HepG2 (cell line): ENCODE measurements around the gene PDE4C. TPM values are rescaled to one million over a fixed set of nuclear protein-coding genes. Genes with fewer than 3 reads are reported as not detected.
A peak's percentile ranks its signal among the peaks of the same experiment; 100 is the strongest.

ENCODE experiments used
- ATAC-seq: fragments of 200-7000 bp; cut with Tn5 transposase; 3 replicates; pipeline ENCODE4 v1.9.1; 2020; ENCODE audit warnings: mild to moderate bottlenecking, moderate library complexity
- BruUV-seq: library from RNA; stranded (reverse); fragments of 400-500 nt; replicated peaks from 2 replicates; lab custom pipeline; 2021; lab: Mats Ljungman, UMichigan
- CTCF ChIA-PET: fragments of 300-600 bp; formaldehyde crosslinking; extraction: SDS; loops from one replicate; lab custom pipeline; 2021; ENCODE audit warnings: low total read pairs, inconsistent platforms, low intra/inter-chr PET ratio; lab: Yijun Ruan, JAX
- POLR2A ChIA-PET: fragments of 350-600 bp; sonication (Branson Sonifier 250); formaldehyde crosslinking; loops from one replicate; lab custom pipeline; 2020; ENCODE audit warnings: antibody characterized with exemption, inconsistent platforms; lab: Yijun Ruan, JAX
- DNase-seq: peaks from one replicate; pipeline ENCODE4 v3.0.0-alpha.2; 2015; ENCODE audit warnings: low spot score
- FAIRE-seq: peaks from 3 replicates; lab custom pipeline; 2011; peaks lifted over from hg19 to GRCh38; lab: Jason Lieb, UNC
- H2AFZ ChIP-seq: one replicate; pipeline ENCODE4 v1.6.1; 2011; ENCODE audit warnings: low read length, inconsistent platforms
- H3K27ac ChIP-seq: fragments of 300-600 bp; 3 replicates; pipeline ENCODE4 v1.8.0; 2011; ENCODE audit warnings: mixed run types, mild to moderate bottlenecking, mixed read lengths, low read length, inconsistent platforms; ENCODE audit not compliant: insufficient read depth; ENCODE audit errors: extremely low read length
- H3K27me3 ChIP-seq, 2 experiments: fragments of 200-600 bp in 1 of 2; 2 replicates in 1 of 2; 3 replicates in 1 of 2; pipeline versions ENCODE4 v1.6.0 to v1.8.0; 2011; ENCODE audit warnings: low read length in 2 of 2, mild to moderate bottlenecking in 2 of 2, moderate library complexity in 2 of 2, inconsistent platforms in 1 of 2; ENCODE audit not compliant: insufficient read depth in 2 of 2, control insufficient read depth in 1 of 2
- H3K36me3 ChIP-seq, 2 experiments: fragments of 200-600 bp in 1 of 2; replicated peaks in 1 of 2; 2 replicates in 1 of 2; 3 replicates in 1 of 2; pipeline versions ENCODE4 v1.5.1 to v1.8.0; 2011; ENCODE audit warnings: low read length in 2 of 2, inconsistent platforms in 1 of 2; ENCODE audit not compliant: insufficient read depth in 2 of 2, control insufficient read depth in 1 of 2
- H3K4me1 ChIP-seq: 2 replicates; pipeline ENCODE4 v1.5.1; 2012; ENCODE audit warnings: low read length, inconsistent platforms; ENCODE audit not compliant: insufficient read depth
- H3K4me2 ChIP-seq: 2 replicates; pipeline ENCODE4 v1.6.0; 2011; ENCODE audit warnings: low read depth, low read length, inconsistent platforms
- H3K4me3 ChIP-seq, 3 experiments: fragments of 200-600 bp in 1 of 3; sonication (generic), shearing (Covaris generic) in 1 of 3; replicated peaks in 1 of 3; 2 replicates each; pipeline ENCODE4 v1.5.1; 2011 to 2016; ENCODE audit warnings: low read length in 3 of 3, inconsistent platforms in 2 of 3, low read depth in 2 of 3, mild to moderate bottlenecking in 2 of 3, control low read depth in 1 of 3, mixed read lengths in 1 of 3; ENCODE audit not compliant: insufficient read depth in 1 of 3
- H3K79me2 ChIP-seq: one replicate; pipeline ENCODE4 v1.6.1; 2011; ENCODE audit warnings: low read length, inconsistent platforms; ENCODE audit not compliant: insufficient read depth
- H3K9ac ChIP-seq: 2 replicates; pipeline ENCODE4 v1.6.0; 2011; ENCODE audit warnings: mild to moderate bottlenecking, low read depth, low read length, inconsistent platforms; ENCODE audit not compliant: insufficient read depth
- H3K9me3 ChIP-seq: 2 replicates; pipeline ENCODE4 v1.5.1; 2012; ENCODE audit warnings: mild to moderate bottlenecking, low read length
- H4K20me1 ChIP-seq: 2 replicates; pipeline ENCODE4 v1.6.0; 2011; ENCODE audit warnings: inconsistent platforms, mild to moderate bottlenecking, low read length, moderate library complexity; ENCODE audit not compliant: insufficient read depth
- ELF3 ChIP-seq: IDR thresholded peaks from 2 replicates; pipeline ENCODE4 v1.6.1; 2016; ENCODE audit warnings: missing genetic modification reagents, missing compliant biosample characterization
- KDM1A ChIP-seq: IDR thresholded peaks from 2 replicates; pipeline ENCODE4 v1.6.1; 2016; ENCODE audit warnings: missing compliant biosample characterization
- NKX3-1 ChIP-seq: sonication (generic); formaldehyde crosslinking; IDR thresholded peaks from 2 replicates; pipeline ENCODE4 v1.5.0; 2020; ENCODE audit warnings: missing genetic modification reagents
- PPARG ChIP-seq: conservative IDR thresholded peaks from 2 replicates; pipeline ENCODE4 v1.6.1; 2016; ENCODE audit warnings: missing biosample characterization, missing genetic modification reagents
- RFX1 ChIP-seq: fragments of 450-650 bp; IDR thresholded peaks from 2 replicates; pipeline ENCODE4 v1.6.1; 2017
- ZFP36 ChIP-seq: fragments of 150-350 bp; IDR thresholded peaks from 2 replicates; pipeline ENCODE4 v1.6.1; 2018; ENCODE audit warnings: borderline replicate concordance, low read length, low read depth; ENCODE audit not compliant: partially characterized antibody
- ZFP90 ChIP-seq: sonication (generic); formaldehyde crosslinking; IDR thresholded peaks from 2 replicates; pipeline ENCODE4 v1.8.0; 2022; ENCODE audit warnings: missing genetic modification reagents, mild to moderate bottlenecking, inconsistent platforms, borderline replicate concordance
- ZNF180 ChIP-seq: sonication (generic); formaldehyde crosslinking; IDR thresholded peaks from 2 replicates; pipeline ENCODE4 v1.4.0; 2020; ENCODE audit warnings: low read depth, missing genetic modification reagents, borderline replicate concordance
- ZNF263 ChIP-seq: sonication (generic); formaldehyde crosslinking; IDR thresholded peaks from 2 replicates; pipeline ENCODE4 v1.4.0; 2020; ENCODE audit warnings: missing genetic modification reagents
- WGBS: methylation state at CpG from one replicate; pipeline ENCODE4 v1.1.6; 2017; ENCODE audit warnings: low lambda C conversion rate; 5-methylcytosine and 5-hydroxymethylcytosine counted together
- in situ Hi-C: cut with HindIII; loops from 2 replicates; pipeline ENCODE4 v1.10.0; 2017; ENCODE audit warnings: low pct_unique_long_range_greater_than_20kb; ENCODE audit not compliant: extremely low pct_ligation_motif_present
- intact Hi-C: fragments of 100-400 bp; cut with micrococcal nuclease; formaldehyde crosslinking; loops from one replicate; pipeline ENCODE4 v1.10.0; 2022; ENCODE audit not compliant: unreplicated experiment
- polyA plus RNA-seq, 8 experiments: library from polyadenylated mRNA; depleted of rRNA in 3 of 8; stranded (reverse) in 7 of 8; unstranded in 1 of 8; fragments of >200 nt; fragmentation: Illumina TruSeq in 4 of 8; extraction: Trizol in 4 of 8; gene quantifications; 2 replicates each; pipeline versions ENCODE4 v1.2.1 to v1.2.3, GENCODE V29; 2011 to 2016; ENCODE audit warnings: low read depth in 4 of 8, missing spikeins in 1 of 8, mixed read lengths in 1 of 8; ENCODE audit not compliant: insufficient read depth in 1 of 8
- total RNA-seq, 5 experiments: library from RNA; depleted of rRNA; stranded (reverse); fragments of >200 nt; fragmentation: Illumina TruSeq; extraction: Trizol; gene quantifications; 2 replicates each; pipeline ENCODE4 v1.2.3, GENCODE V29; 2016; ENCODE audit warnings: low read depth in 1 of 5
- TF ChIP-seq, protein P1 (sequence below): sonication (generic); formaldehyde crosslinking; IDR thresholded peaks from 2 replicates; pipeline ENCODE4 v1.4.0; 2020; ENCODE audit warnings: missing genetic modification reagents, borderline replicate concordance
- TF ChIP-seq, protein P2 (sequence below): sonication (generic); formaldehyde crosslinking; IDR thresholded peaks from 2 replicates; pipeline ENCODE4 v1.5.1; 2020; ENCODE audit warnings: mild to moderate bottlenecking, missing genetic modification reagents, borderline replicate concordance

The PDE4C gene
- total and polyA plus RNA-seq, 2 of the 13 experiments (the other 11 are each of a cell fraction or from before 2014, with no cell fraction given): 1.4 to 14.0 TPM

DNA sequence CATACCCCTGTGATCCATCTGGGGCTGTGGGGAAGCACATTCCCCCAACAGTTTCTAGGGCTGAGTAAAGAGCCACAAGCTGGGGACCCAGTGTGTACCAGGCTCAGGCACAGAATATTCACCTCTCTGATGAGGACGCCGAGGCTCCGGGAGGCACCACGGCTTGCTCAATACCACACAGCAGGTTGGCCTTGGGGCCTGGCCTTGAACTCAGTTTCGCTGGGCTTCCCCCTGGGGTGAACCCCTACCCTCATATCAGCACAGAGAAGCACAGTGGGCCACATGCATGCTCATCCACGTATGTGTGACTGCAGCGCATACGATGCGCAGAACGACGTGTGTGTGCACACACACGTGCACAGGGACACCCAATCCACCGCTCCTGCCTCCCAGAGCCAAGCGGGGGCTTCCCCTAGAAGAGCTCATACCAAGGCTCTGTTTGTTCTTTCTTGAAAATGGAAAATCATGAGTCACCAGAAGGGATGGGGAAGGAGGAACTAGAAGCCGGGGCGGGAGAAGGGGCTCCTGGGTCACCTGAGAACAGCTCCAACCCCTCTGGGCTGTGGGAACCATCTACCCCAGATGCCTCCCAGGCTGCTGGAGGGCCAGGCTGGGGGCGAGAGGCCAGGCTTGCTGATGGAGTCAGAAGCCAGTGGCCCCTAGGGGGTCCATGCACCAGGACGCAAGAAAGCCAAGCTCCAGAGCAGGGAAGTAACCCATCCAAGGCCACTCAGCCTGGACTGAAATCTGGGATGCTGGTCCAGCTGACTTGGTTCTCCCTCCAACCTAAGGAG lies 4.9 kb upstream of the PDE4C start (continued):
- TF ChIP-seq, protein P1, sequence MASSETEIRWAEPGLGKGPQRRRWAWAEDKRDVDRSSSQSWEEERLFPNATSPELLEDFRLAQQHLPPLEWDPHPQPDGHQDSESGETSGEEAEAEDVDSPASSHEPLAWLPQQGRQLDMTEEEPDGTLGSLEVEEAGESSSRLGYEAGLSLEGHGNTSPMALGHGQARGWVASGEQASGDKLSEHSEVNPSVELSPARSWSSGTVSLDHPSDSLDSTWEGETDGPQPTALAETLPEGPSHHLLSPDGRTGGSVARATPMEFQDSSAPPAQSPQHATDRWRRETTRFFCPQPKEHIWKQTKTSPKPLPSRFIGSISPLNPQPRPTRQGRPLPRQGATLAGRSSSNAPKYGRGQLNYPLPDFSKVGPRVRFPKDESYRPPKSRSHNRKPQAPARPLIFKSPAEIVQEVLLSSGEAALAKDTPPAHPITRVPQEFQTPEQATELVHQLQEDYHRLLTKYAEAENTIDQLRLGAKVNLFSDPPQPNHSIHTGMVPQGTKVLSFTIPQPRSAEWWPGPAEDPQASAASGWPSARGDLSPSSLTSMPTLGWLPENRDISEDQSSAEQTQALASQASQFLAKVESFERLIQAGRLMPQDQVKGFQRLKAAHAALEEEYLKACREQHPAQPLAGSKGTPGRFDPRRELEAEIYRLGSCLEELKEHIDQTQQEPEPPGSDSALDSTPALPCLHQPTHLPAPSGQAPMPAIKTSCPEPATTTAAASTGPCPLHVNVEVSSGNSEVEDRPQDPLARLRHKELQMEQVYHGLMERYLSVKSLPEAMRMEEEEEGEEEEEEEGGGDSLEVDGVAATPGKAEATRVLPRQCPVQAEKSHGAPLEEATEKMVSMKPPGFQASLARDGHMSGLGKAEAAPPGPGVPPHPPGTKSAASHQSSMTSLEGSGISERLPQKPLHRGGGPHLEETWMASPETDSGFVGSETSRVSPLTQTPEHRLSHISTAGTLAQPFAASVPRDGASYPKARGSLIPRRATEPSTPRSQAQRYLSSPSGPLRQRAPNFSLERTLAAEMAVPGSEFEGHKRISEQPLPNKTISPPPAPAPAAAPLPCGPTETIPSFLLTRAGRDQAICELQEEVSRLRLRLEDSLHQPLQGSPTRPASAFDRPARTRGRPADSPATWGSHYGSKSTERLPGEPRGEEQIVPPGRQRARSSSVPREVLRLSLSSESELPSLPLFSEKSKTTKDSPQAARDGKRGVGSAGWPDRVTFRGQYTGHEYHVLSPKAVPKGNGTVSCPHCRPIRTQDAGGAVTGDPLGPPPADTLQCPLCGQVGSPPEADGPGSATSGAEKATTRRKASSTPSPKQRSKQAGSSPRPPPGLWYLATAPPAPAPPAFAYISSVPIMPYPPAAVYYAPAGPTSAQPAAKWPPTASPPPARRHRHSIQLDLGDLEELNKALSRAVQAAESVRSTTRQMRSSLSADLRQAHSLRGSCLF: no peak
- TF ChIP-seq ZNF263 (CRISPR knock-in tag): no peak
- TF ChIP-seq ELF3 (CRISPR knock-in tag): no peak
- no peak for TF ChIP-seq ZFP90
- TF ChIP-seq NKX3-1 (CRISPR knock-in tag): no peak
- no peak for TF ChIP-seq RFX1

DNA sequence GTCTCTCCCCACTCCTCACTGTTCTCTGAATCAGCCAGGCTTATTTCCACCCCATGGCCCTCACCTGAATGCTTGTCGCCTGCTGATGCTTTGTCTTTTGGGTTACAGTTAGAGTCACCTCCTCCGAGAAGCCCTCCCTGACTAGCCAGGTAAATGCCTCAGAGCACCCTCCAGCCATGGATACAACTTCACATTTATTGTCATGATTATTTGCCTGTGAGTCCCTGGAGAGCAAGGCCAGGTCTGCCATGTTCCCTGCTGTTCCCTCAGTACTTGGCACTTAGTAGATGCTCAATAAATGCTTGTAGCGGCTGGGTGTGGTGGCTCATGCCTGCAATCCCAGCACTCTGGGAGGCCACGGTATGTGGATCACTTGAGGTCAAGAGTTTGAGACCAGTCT lies 3.7 kb upstream of the PDE4C start:
- Histone ChIP-seq H3K9ac (no peak overlapping the region), H3K27me3 (peaks cover 0 to 4% of the 10 kb centered on the region in 2 experiments; a peak in 1 of 5 replicates), H3K4me1 (peaks cover 40% of the 10 kb centered on the region), H3K27ac (no peak overlapping the region), H3K79me2 (no peaks in the 10 kb centered on the region), H3K4me3 (no peak overlapping the region), H2AFZ (no peak overlapping the region), H3K36me3 (no peaks in the 10 kb centered on the region), H4K20me1 (no peaks in the 10 kb centered on the region; the same call in 1 of the 2 replicates), H3K9me3 (no peaks in the 10 kb centered on the region), H3K4me2 (no peak overlapping the region)
- ChIA-PET CTCF (no interaction called here), POLR2A (no interaction called here)
- no peak for DNase-seq
- TF ChIP-seq PPARG (CRISPR knock-in tag) (no peak), KDM1A (CRISPR knock-in tag) (no peak), ZFP36 (peak; percentile 47), ZNF180 (CRISPR knock-in tag) (no peak)
- TF ChIP-seq, protein P2, sequence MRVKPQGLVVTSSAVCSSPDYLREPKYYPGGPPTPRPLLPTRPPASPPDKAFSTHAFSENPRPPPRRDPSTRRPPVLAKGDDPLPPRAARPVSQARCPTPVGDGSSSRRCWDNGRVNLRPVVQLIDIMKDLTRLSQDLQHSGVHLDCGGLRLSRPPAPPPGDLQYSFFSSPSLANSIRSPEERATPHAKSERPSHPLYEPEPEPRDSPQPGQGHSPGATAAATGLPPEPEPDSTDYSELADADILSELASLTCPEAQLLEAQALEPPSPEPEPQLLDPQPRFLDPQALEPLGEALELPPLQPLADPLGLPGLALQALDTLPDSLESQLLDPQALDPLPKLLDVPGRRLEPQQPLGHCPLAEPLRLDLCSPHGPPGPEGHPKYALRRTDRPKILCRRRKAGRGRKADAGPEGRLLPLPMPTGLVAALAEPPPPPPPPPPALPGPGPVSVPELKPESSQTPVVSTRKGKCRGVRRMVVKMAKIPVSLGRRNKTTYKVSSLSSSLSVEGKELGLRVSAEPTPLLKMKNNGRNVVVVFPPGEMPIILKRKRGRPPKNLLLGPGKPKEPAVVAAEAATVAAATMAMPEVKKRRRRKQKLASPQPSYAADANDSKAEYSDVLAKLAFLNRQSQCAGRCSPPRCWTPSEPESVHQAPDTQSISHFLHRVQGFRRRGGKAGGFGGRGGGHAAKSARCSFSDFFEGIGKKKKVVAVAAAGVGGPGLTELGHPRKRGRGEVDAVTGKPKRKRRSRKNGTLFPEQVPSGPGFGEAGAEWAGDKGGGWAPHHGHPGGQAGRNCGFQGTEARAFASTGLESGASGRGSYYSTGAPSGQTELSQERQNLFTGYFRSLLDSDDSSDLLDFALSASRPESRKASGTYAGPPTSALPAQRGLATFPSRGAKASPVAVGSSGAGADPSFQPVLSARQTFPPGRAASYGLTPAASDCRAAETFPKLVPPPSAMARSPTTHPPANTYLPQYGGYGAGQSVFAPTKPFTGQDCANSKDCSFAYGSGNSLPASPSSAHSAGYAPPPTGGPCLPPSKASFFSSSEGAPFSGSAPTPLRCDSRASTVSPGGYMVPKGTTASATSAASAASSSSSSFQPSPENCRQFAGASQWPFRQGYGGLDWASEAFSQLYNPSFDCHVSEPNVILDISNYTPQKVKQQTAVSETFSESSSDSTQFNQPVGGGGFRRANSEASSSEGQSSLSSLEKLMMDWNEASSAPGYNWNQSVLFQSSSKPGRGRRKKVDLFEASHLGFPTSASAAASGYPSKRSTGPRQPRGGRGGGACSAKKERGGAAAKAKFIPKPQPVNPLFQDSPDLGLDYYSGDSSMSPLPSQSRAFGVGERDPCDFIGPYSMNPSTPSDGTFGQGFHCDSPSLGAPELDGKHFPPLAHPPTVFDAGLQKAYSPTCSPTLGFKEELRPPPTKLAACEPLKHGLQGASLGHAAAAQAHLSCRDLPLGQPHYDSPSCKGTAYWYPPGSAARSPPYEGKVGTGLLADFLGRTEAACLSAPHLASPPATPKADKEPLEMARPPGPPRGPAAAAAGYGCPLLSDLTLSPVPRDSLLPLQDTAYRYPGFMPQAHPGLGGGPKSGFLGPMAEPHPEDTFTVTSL (CRISPR knock-in tag): no peak
- BruUV-seq: no TSS peak
- ATAC-seq: no peak
- FAIRE-seq: no peak
- 44% methylated on average over 3 of the region's 4 CpGs for WGBS
- in situ Hi-C loops: no loop called here
- intact Hi-C loops: no loop called here
